Activated naive CD4-positive, alpha-beta T cell treated with anti-CD3 and anti-CD28 coated beads for 36 hours (primary cell): ENCODE measurements around the gene PSORS1C1. TPM values are rescaled to one million over a fixed set of nuclear protein-coding genes. Genes with fewer than 3 reads are reported as not detected.

ENCODE experiments used
- CTCF ChIA-PET: fragments of 350-600 bp; sonication (Branson Sonifier 250); formaldehyde crosslinking; loops from one replicate; lab custom pipeline; 2021; ENCODE audit warnings: antibody characterized with exemption; lab: Charles Lee
- DNase-seq: peaks from one replicate; pipeline ENCODE4 v3.0.0-alpha.2; 2020
- H3K27ac Mint-ChIP-seq: one replicate; pipeline ENCODE4 v1.8.0; 2021; ENCODE audit warnings: mild to moderate bottlenecking, mixed read lengths
- H3K27me3 Mint-ChIP-seq: one replicate; pipeline ENCODE4 v1.8.0; 2021; ENCODE audit warnings: low read depth, mixed read lengths
- H3K36me3 Mint-ChIP-seq: one replicate; pipeline ENCODE4 v1.8.0; 2021; ENCODE audit warnings: low read depth, mixed read lengths
- H3K4me1 Mint-ChIP-seq: one replicate; pipeline ENCODE4 v1.8.0; 2021; ENCODE audit warnings: low read depth, mixed read lengths
- H3K4me3 Mint-ChIP-seq: one replicate; pipeline ENCODE4 v1.8.0; 2021; ENCODE audit warnings: mild to moderate bottlenecking, moderate library complexity, mixed read lengths
- H3K9me3 Mint-ChIP-seq: one replicate; pipeline ENCODE4 v1.8.0; 2021; ENCODE audit warnings: mixed read lengths
- intact Hi-C: fragments of 100-400 bp; cut with micrococcal nuclease; formaldehyde crosslinking; loops from one replicate; pipeline ENCODE4 v1.15.1; 2023
- total RNA-seq, 2 experiments: library from RNA; stranded (reverse); gene quantifications; one replicate each; pipeline ENCODE4 v1.2.3, GENCODE V29; 2021

Gene PSORS1C1
- total RNA-seq, 2 experiments from 2014 or later = 0.29 to 0.40 TPM

DNA sequence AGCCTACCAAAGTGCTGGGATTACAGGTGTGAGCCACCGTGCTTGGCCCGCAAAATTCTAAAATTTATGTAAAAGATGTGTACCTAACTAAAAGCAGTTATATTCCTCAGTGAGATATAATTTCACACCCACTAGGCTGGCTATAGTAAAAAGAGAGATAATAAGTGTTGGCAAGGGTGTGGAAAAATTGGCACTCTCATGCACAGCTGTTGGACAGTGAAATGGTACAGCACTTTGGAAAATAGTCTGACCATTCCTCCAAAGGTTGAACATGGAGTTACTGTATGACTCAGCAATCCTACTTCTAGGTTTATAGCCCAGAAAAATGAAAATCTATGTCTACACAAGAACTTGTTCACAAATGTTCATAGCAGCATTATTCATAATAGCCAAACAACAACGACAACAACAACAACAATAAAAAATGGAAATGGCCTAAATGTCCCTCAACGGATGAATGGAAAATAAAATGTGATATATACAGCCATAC is 16.1 kb upstream of the PSORS1C1 start:
- Mint-ChIP-seq H3K27ac (no peak overlapping the region), H3K4me1 (peaks cover 39% of the 10 kb centered on the region), H3K27me3 (no peaks in the 10 kb centered on the region), H3K4me3 (no peak overlapping the region), H3K36me3 (no peaks in the 10 kb centered on the region), H3K9me3 (no peaks in the 10 kb centered on the region)
- DNase-seq = no peak
- CTCF ChIA-PET = no interaction called here
- intact Hi-C loops = no loop called here

DNA sequence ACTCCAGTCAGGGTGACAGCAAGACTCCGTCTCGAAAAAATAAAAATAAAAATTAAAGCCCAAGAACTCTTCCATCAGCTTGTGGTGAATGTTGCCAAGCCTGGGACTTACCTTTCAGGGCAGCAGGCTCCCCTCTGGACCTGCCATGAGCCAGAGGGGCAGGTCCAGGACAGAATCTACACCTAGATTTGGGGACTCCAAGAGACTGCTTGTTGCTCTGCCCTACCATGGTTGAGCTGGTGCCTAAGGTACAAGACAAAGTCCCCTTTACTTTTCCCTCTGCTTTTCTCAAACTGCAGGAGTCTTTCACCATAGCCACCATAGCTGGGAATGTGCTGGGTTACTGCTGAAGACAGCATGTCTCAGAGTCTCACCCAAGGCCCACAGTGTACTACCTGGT is 11.5 kb upstream of the PSORS1C1 start:
- Mint-ChIP-seq H3K27me3 (no peaks in the 10 kb centered on the region), H3K36me3 (no peaks in the 10 kb centered on the region), H3K9me3 (no peaks in the 10 kb centered on the region), H3K4me1 (peaks cover 4% of the 10 kb centered on the region), H3K27ac (no peak overlapping the region), H3K4me3 (no peak overlapping the region)
- DNase-seq = no peak
- intact Hi-C loops = no loop called here
- CTCF ChIA-PET = interaction anchor here (1.1 kb wide), 1 partner anchor 23 kb away, joined by 3 read pairs; no protein-coding TSS in a partner anchor

DNA sequence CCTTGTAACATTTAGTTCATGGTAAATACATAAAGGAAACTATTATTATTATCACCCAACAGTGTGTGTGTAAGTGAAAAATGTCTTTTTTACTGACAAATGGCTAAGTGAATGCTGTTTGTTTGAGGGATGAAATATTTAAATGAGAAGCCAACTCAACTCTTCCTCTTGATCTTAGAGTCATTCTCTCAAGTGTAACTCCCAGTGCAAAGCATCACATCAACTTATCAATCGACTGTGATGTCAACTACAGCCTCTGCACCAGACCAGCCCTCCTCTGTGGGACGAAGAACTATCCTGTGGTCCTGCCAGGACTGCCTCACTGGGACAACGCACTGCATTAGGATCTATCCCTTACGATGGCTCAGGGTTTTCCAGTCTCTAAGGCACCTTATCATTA is 7.5 kb upstream of the PSORS1C1 start:
- CTCF ChIA-PET = no interaction called here
- intact Hi-C loops = no loop called here
- Mint-ChIP-seq H3K9me3 (no peaks in the 10 kb centered on the region), H3K4me1 (peaks cover 3% of the 10 kb centered on the region), H3K36me3 (no peaks in the 10 kb centered on the region), H3K27me3 (no peaks in the 10 kb centered on the region), H3K4me3 (no peak overlapping the region), H3K27ac (no peak overlapping the region)
- no peak for DNase-seq

DNA sequence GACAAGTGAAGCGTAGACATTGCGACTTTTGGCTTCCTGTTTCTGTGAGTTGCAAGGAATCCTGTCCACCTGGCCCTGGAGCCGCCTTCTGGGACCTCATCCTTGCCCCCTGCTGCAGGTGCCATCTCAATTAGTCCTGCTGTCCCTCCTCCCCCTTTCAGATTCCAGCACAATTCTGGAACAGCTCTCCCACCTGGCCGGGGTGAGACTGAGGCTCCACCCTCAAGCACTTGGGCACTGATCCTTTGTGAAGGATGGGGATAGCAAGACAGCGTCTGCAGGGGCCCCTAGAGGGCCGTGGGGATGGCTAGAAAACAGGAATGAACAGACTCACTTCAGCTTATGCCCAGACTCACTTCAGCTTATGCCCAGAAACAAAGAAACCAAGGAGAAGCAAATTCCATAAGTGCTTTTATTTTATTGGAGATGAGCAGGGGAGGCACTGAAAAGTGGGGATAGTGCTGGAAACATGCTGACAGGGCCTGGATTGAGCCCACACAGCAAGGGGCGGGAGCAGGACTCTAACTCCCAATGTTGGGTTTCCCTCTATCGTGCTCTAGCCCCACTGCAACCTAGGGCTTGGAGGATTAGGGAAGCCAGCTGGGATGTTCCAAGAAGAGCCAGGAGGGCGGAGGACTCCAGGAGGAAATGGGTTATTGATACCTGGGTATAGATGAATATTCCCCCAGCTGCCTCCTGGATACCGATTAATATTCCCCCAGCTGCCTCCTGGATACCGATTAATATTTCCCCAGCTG is 3.6 kb upstream of the PSORS1C1 start:
- CTCF ChIA-PET = interaction anchor here (0.7 to 1.1 kb wide), 2 partner anchors 16 to 45 kb away, joined by 3 read pairs; no protein-coding TSS in a partner anchor
- Mint-ChIP-seq H3K9me3 (no peaks in the 10 kb centered on the region), H3K27me3 (no peaks in the 10 kb centered on the region), H3K4me3 (no peak overlapping the region), H3K27ac (no peak overlapping the region), H3K4me1 (peaks cover 5% of the 10 kb centered on the region), H3K36me3 (no peaks in the 10 kb centered on the region)
- DNase-seq = no peak
- intact Hi-C loops = no loop called here

DNA sequence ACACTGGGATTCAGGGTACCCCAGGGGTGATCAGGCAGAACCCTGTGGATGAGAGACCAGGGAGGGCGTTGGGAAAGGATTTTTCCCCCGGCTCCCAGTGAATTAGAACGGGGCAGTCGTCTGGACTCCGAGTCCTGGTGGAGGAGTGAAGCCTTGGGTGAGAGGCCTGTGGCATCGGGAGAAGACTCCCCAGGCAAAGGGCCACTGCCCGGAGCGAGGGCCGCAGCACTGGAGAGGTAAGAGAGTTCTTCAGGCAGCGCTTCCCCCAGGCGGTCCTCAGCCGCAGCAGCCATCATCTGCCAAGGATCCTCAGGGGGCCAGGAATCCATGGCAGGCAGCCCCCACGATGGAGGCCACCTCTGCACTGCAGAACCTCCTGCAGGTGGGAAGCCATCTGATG is 2.9 kb upstream of the PSORS1C1 start:
- Mint-ChIP-seq H3K27me3 (no peaks in the 10 kb centered on the region), H3K4me1 (peaks cover 5% of the 10 kb centered on the region)
- intact Hi-C loops = no loop called here

DNA sequence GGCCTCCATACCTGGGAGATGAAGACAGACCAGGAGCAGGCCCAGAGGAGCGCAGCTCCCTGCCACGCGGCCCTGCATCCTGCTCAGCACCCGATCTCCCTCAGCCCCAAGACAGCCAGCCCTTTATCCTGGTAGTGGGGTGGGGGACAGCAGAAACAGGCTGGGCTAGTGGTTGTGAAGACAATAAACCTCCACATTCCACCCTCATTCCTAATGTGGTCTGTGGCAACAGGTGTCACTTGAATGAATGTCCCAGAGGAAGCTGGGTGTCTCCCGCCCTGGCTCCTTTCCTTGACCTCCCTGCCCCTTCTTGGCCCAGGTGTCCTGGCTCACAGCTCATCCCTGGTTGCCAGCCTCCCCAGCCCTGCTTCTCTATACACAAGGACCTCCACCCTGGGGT is 2.1 kb upstream of the PSORS1C1 start, which contains the start of gene C6orf15:
Gene C6orf15, minus strand, starts transcription at position 98 of the 400 bp plus-strand sequence. Its CDS starts 20 bp downstream, at position 78.
- H3K27me3 Mint-ChIP-seq = no peaks in the 10 kb centered on the region
- intact Hi-C loops = no loop called here
- H3K4me3 Mint-ChIP-seq = no peak within 1 kb of the TSS
- H3K36me3 Mint-ChIP-seq = no peaks in the 10 kb centered on the region
- H3K4me1 Mint-ChIP-seq = peaks cover 5% of the 10 kb centered on the region
- H3K9me3 Mint-ChIP-seq = no peaks in the 10 kb centered on the region
- no peak for DNase-seq
- no peak within 1 kb of the TSS for H3K27ac Mint-ChIP-seq
- CTCF ChIA-PET = interaction anchor here (0.5 to 0.8 kb wide), 2 partner anchors 14 to 254 kb away, joined by 3 read pairs; no protein-coding TSS in a partner anchor

More for the DNA sequence above, 2.9 kb upstream of the PSORS1C1 start:
- Mint-ChIP-seq H3K9me3 (no peaks in the 10 kb centered on the region), H3K36me3 (no peaks in the 10 kb centered on the region), H3K4me3 (no peak overlapping the region), H3K27ac (no peak overlapping the region)
- DNase-seq = no peak
- CTCF ChIA-PET = interaction anchor here (0.5 to 0.7 kb wide), 2 partner anchors 15 to 44 kb away, joined by 3 read pairs; no protein-coding TSS in a partner anchor

DNA sequence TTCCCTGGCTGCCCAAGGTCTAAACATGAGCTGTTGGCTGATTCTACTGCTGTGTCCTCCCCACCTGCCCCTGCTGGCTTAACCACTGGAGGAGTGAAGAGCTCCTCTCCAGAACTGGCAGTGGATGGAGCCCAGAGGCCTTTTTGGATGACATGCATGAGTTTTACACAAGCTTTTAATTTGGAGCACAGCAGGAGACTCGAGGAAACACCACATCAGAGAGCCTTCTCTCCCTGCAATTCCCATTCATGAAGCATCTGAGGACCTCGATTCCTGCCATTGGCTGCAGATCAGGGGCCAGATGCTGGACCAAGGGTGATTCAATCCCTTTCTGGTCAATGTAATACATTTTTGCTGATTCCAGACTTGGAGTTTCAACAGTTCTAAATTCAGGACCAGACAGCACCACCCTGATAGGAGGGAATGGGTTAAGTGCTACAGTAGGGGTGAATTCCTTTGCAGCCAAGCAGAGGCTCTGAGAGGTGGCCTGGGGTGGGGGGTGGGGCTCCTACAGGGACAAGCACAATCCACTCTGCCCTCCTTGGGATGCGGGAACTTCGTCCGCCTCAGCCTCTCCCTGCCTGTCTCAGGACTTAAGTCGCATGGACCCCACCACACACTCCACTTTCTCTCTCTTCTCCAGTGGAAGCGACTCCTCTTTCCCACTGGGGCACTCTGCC is 599 bp upstream of the PSORS1C1 start:
- H3K9me3 Mint-ChIP-seq = no peaks in the 10 kb centered on the region
- no peak overlapping the region for H3K27ac Mint-ChIP-seq
- H3K36me3 Mint-ChIP-seq = no peaks in the 10 kb centered on the region
- CTCF ChIA-PET = interaction anchor here (1.5 kb wide), 2 partner anchors 13 to 23 kb away, joined by 3 to 4 read pairs; no protein-coding TSS in a partner anchor
- H3K27me3 Mint-ChIP-seq = no peaks in the 10 kb centered on the region
- H3K4me1 Mint-ChIP-seq = peaks cover 5% of the 10 kb centered on the region
- intact Hi-C loops = no loop called here
- no peak for DNase-seq
- no peak overlapping the region for H3K4me3 Mint-ChIP-seq

DNA sequence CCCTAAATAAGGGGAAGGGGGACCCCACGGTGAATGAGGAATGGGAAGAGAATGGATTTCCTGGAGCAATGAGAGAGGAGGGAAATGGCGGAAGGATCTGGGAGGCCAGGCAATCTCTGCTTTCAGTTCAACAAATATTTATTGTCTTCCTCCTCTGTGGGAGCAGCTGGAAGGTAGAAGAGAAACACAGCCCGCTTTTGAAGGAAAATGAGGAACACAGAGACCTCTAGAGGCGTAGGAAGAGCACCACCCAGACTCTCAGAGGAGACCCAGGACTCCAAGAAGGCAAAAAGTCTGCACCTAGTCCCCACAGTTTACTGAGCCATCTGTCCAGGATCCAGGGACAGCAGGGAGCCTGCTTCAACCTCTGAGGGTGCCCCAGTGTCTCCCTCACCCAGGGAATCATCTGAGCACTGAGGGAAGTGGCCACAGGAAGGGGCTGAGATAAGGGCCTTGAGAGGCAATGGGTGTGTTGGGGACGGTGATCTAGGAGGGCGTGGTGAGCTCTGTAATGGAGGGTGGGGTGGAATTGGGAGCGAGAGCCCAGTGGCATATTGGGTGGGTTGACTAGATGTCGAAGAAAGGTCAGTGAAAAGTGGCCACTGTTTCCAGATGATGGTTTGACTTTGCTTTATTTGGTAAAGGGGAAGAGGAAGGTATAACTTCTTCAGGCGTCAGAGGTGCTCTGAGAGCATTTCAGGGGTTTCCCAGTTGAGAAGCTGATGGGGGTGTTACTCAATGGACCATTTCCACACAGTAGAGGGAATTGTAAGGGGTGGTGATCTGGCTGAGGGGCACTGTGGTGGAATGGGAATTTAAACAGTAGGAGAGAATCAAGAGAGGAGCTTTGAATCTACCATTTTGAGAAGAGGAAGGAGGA is 610 bp downstream of the PSORS1C1 start:
- Mint-ChIP-seq H3K36me3 (no peaks in the 10 kb centered on the region), H3K9me3 (no peaks in the 10 kb centered on the region), H3K27ac (no peak overlapping the region), H3K4me3 (no peak overlapping the region), H3K27me3 (no peaks in the 10 kb centered on the region), H3K4me1 (peaks cover 5% of the 10 kb centered on the region)
- CTCF ChIA-PET = interaction anchor here (1.5 to 2.3 kb wide), 6 partner anchors 10 to 28 kb away, joined by 3 to 10 read pairs (median 8); no protein-coding TSS in a partner anchor
- intact Hi-C loops = loop anchor here (1.0 kb wide), 1 partner anchor 28 kb away; no protein-coding TSS in a partner anchor
- DNase-seq = no peak

DNA sequence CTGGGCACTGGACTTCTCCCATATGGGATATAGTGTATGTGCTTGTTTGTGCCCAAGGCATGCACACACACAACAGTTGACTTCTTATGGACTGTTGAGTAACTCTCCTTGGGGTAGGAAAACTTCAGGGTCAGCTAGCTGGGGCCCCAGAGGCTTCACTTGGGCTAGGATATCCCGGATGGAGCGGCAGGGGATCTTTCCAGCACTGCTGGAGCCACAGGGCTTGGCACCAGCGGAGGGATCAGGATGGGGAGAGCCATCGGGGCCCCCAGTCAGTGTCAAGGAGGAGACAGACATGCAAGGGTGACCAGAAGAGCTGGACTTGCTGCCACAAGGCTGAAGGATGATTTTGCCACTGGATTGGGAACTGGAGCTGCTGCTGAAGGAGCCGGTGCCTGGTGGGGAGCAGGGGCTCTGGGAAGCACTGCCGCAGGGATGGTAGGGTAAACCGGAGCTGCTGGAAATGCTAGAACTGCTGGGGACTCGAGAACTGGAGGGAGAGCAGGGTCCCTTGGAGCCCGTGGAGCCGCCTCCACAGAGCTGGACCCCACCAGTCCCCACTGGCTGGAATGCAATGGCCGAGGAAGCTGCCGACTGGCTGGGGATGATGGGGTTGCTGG is 1.5 kb downstream of the PSORS1C1 start:
- CTCF ChIA-PET = interaction anchor here (0.6 to 2.3 kb wide), 5 partner anchors 9 to 29 kb away, joined by 3 to 10 read pairs (median 8); no protein-coding TSS in a partner anchor
- Mint-ChIP-seq H3K4me3 (no peak overlapping the region), H3K27me3 (no peaks in the 10 kb centered on the region), H3K36me3 (no peaks in the 10 kb centered on the region), H3K4me1 (peaks cover 5% of the 10 kb centered on the region), H3K27ac (no peak overlapping the region), H3K9me3 (no peaks in the 10 kb centered on the region)
- intact Hi-C loops = loop anchor here (1.0 kb wide), 1 partner anchor 29 kb away; no protein-coding TSS in a partner anchor
- DNase-seq = no peak

DNA sequence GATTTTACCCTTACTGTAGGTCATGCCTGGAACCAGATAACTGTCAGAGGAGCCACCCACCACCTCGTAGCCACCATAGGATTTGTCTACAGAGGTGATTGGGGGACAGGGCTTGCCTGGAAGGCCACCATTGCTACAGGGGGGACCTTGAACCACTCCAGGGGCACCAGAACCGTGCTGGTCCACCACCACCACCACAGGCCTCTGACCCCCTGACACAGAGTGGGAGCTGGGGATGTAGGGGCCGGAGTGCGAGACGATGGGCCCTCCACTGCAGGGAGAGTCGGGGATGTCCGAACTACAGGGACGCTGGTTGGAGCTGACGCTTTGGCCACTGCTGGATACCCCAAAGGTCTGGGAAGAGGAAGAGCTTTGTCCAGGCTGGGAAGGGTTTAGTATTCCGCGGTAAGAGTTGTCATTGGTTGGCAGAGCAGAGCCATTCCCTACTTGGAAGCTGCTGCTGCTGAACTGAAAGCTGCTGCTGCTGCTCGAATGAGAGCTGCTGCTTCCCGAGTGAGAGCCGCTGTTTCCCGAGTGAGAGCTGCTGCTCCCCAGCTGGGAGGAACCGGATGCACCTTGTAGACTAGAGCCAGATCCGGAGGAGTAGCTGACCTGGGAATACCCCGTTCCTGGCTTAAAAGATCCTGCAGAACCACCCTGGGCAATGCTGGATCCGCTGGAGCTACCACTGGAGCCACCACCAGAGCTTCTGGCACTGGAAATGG is 2.2 kb downstream of the PSORS1C1 start:
- Mint-ChIP-seq H3K4me1 (peaks cover 5% of the 10 kb centered on the region), H3K9me3 (no peaks in the 10 kb centered on the region), H3K4me3 (no peak overlapping the region), H3K27me3 (no peaks in the 10 kb centered on the region), H3K27ac (no peak overlapping the region), H3K36me3 (no peaks in the 10 kb centered on the region)
- no peak for DNase-seq
- CTCF ChIA-PET = interaction anchor here (1.9 to 2.3 kb wide), 4 partner anchors 8 to 30 kb away, joined by 7 to 10 read pairs (median 8); no protein-coding TSS in a partner anchor
- intact Hi-C loops = no loop called here

DNA sequence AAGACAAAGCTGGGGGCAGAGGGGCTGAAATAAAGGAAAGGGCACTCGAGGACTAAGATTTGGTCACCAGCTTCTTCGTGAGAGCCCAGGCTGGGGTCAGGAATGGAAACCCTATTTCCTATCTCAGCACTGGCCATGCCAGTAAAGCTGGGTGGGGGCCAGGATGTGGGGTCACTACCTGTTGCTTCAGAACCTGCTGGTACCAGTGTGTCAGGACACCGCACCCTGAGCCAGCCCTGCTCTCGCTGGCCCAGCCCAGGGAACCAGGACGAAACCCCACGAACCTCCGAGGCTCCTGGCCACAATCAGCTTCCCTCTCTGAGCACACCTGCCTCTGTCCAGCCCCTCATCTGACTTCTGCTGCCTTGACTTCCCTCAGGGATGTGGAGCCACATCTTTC is 3.6 kb downstream of the PSORS1C1 start:
- CTCF ChIA-PET = interaction anchor here (1.2 to 1.7 kb wide), 2 partner anchors 9 to 11 kb away, joined by 4 read pairs; no protein-coding TSS in a partner anchor
- Mint-ChIP-seq H3K27me3 (no peaks in the 10 kb centered on the region), H3K4me3 (no peak overlapping the region), H3K36me3 (no peaks in the 10 kb centered on the region), H3K4me1 (peaks cover 5% of the 10 kb centered on the region), H3K27ac (no peak overlapping the region), H3K9me3 (no peaks in the 10 kb centered on the region)
- intact Hi-C loops = no loop called here
- DNase-seq = no peak
